Naive thymus-derived CD4-positive, alpha-beta T cell (primary cell): Measurements from ENCODE around the gene ZNF665. TPM values are rescaled to one million over a fixed set of nuclear protein-coding genes. Genes with fewer than 3 reads are reported as not detected.
"Not testable (repeated sequence)": the region's sequence is repeated elsewhere in the genome, so short reads cannot be mapped to it uniquely, and the experiment has no call there.

ENCODE experiments used
- ATAC-seq: fragments of 150-1000 bp; cut with Tn5 transposase; 2 replicates; pipeline ENCODE4 v1.10.0; 2021; ENCODE audit warnings: mild to moderate bottlenecking, moderate library complexity
- CTCF ChIA-PET: fragments of 350-600 bp; sonication (Branson Sonifier 250); formaldehyde crosslinking; loops from one replicate; lab custom pipeline; 2021; ENCODE audit warnings: antibody characterized with exemption; lab: Charles Lee
- POLR2A ChIA-PET: fragments of 350-600 bp; sonication (Branson Sonifier 250); formaldehyde crosslinking; loops from one replicate; lab custom pipeline; 2021; ENCODE audit warnings: antibody characterized with exemption, inconsistent platforms; lab: Charles Lee
- DNase-seq, 9 donors: peaks; one replicate each; pipeline versions ENCODE4 v3.0.0 to v3.0.0-alpha.2; 2020 to 2022; ENCODE audit warnings: mixed read lengths in 1 of 9
- H3K27ac ChIP-seq: one replicate; pipeline ENCODE4 v1.7.0; 2013; ENCODE audit warnings: mild to moderate bottlenecking, low read depth, low read length, moderate library complexity
- H3K27me3 ChIP-seq, 2 donors: one replicate each; pipeline ENCODE4 v1.7.0; 2013; ENCODE audit warnings: low read length in 2 of 2, mild to moderate bottlenecking in 2 of 2, moderate library complexity in 2 of 2; ENCODE audit not compliant: control insufficient read depth in 2 of 2, insufficient read depth in 2 of 2
- H3K36me3 ChIP-seq, 3 experiments: 1 replicate in 2 of 3; 2 replicates in 1 of 3; pipeline ENCODE4 v1.7.0; 2013; ENCODE audit warnings: low read length in 3 of 3, mild to moderate bottlenecking in 3 of 3, moderate library complexity in 1 of 3; ENCODE audit not compliant: insufficient read depth in 3 of 3, control insufficient read depth in 2 of 3
- H3K4me1 ChIP-seq, 2 donors: one replicate each; pipeline ENCODE4 v1.7.0; 2013; ENCODE audit warnings: low read length in 2 of 2, mild to moderate bottlenecking in 2 of 2, moderate library complexity in 1 of 2; ENCODE audit not compliant: control insufficient read depth in 2 of 2, insufficient read depth in 2 of 2
- H3K4me3 ChIP-seq: 2 replicates; pipeline ENCODE4 v1.7.0; 2013; ENCODE audit warnings: mild to moderate bottlenecking, low read length
- H3K9me3 ChIP-seq, 3 experiments: 1 replicate in 2 of 3; 2 replicates in 1 of 3; pipeline ENCODE4 v1.7.0; 2013; ENCODE audit warnings: low read length in 3 of 3; ENCODE audit not compliant: control insufficient read depth in 2 of 3
- H3K27ac Mint-ChIP-seq, 9 donors: one replicate each; pipeline ENCODE4 v1.8.0; 2020 to 2022; ENCODE audit warnings: mixed read lengths in 9 of 9, mild to moderate bottlenecking in 8 of 9, moderate library complexity in 5 of 9, inconsistent platforms in 2 of 9
- H3K27me3 Mint-ChIP-seq, 5 donors: one replicate each; pipeline ENCODE4 v1.8.0; 2021 to 2022; ENCODE audit warnings: mixed read lengths in 5 of 5, mild to moderate bottlenecking in 1 of 5
- H3K36me3 Mint-ChIP-seq, 5 donors: one replicate each; pipeline ENCODE4 v1.8.0; 2020 to 2022; ENCODE audit warnings: mixed read lengths in 5 of 5, mild to moderate bottlenecking in 3 of 5, inconsistent platforms in 1 of 5
- H3K4me1 Mint-ChIP-seq, 7 donors: one replicate each; pipeline ENCODE4 v1.8.0; 2020 to 2022; ENCODE audit warnings: mixed read lengths in 7 of 7, mild to moderate bottlenecking in 3 of 7, inconsistent platforms in 1 of 7
- H3K4me3 Mint-ChIP-seq, 10 donors: one replicate each; pipeline ENCODE4 v1.8.0; 2020 to 2022; ENCODE audit warnings: mild to moderate bottlenecking in 10 of 10, mixed read lengths in 10 of 10, moderate library complexity in 6 of 10, inconsistent platforms in 2 of 10
- H3K9me3 Mint-ChIP-seq, 11 donors: one replicate each; pipeline ENCODE4 v1.8.0; 2020 to 2022; ENCODE audit warnings: mixed read lengths in 11 of 11, mild to moderate bottlenecking in 4 of 11, inconsistent platforms in 1 of 11, moderate library complexity in 1 of 11
- intact Hi-C, 2 donors: fragments of 100-400 bp; cut with micrococcal nuclease; formaldehyde crosslinking; loops; one replicate each; pipeline ENCODE4 v1.15.1; 2023
- polyA plus RNA-seq, 2 donors: library from polyadenylated mRNA; unstranded; fragments of 300-500 nt; fragmentation: Illumina TruSeq; gene quantifications; one replicate each; pipeline ENCODE4 v1.2.3, GENCODE V29; 2021
- total RNA-seq, 6 experiments: library from RNA in 5 of 6; stranded (reverse) in 5 of 6; gene quantifications; 1 replicate in 5 of 6; 2 replicates in 1 of 6; pipeline ENCODE4 v1.2.3 and lab custom pipeline; 2021 to 2026

The ZNF665 gene
- total and polyA plus RNA-seq, 7 experiments from 2014 or later, result 1.6 to 13.7 (median 5.6) TPM

DNA sequence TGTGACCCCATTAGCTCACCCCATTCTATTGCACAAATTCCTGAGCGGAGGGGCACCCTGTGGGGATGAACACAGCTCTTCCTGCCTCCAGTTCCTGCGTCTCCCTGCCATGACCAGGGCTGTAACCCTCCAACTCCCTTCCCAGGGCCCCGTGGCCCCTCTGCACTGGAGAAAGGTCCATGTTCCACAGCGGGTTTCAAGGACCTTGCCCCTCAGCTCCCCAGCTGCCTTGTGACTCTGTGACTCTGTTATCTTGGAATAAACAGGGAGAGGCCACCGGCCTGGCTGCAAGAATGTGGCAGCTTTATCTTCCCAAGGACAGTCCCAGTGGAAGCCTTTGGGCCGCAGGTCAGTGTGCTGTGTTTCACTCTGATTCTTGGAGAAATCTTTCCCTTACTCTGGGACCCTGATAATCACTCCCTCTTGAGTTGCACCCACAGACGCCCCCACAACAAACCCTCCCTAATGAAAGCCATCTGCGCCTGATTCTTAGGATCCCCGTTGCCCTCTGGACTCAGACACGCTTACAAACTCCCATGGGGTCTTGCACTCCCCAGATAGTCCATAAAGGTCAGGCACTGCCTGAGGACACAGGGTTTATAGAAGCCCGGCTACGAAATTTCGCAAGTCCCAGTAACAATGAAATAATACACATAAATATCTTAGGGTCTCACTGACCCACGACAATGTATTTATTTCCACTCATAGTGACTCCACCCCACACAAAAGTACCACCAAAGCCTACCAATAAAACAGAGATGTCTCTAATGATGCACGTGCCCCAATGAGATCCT is 66.2 kb downstream of the ZNF665 start:
- POLR2A ChIA-PET, H3K4me3 ChIP-seq, CTCF ChIA-PET, H3K4me1 Mint-ChIP-seq, H3K4me3 Mint-ChIP-seq, H3K4me1 ChIP-seq, DNase-seq, H3K27ac ChIP-seq, H3K27ac Mint-ChIP-seq, H3K36me3 ChIP-seq, intact Hi-C loops, H3K27me3 ChIP-seq, ATAC-seq: not testable (repeated sequence)
- Mint-ChIP-seq H3K9me3 (peaks cover 10 to 92% (median 48%) of the 10 kb centered on the region in 11 donors), H3K36me3 (peaks cover 26 to 52% (median 31%) of the 10 kb centered on the region in 5 donors), H3K27me3 (peaks cover 0 to 19% (median 11%) of the 10 kb centered on the region in 5 donors)
- peaks cover 0 to 15% (median 0%) of the 10 kb centered on the region in 3 experiments for H3K9me3 ChIP-seq

DNA sequence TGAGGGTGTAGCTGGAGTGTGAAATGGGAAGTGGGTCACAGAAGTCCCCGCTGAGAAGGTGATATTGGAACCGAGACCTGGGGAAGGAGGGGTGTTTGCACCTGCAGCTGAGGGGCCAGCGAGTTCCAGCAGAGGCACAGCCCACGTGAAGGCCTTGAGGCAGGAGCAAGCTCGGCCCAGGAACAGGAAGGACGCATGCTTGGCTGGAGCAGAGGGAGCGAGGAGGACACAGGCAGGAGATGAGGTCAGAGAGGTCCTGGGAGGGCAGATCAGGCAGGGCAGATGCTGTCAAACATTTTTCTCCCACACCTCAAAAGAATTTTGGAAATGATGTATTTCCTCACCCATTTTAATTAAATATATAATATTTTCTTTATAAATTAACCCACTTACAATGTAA is 69.8 kb downstream of the ZNF665 start:
- ATAC-seq (no peak), DNase-seq (no peak)
- Mint-ChIP-seq H3K27me3 (peaks cover 0 to 5% (median 0%) of the 10 kb centered on the region in 5 donors), H3K9me3 (peaks cover 9 to 88% (median 50%) of the 10 kb centered on the region in 11 donors), H3K4me1 (peaks cover 0 to 2% (median 0%) of the 10 kb centered on the region in 7 donors), H3K27ac (no peak overlapping the region), H3K36me3 (peaks cover 18 to 44% (median 27%) of the 10 kb centered on the region in 5 donors), H3K4me3 (no peak overlapping the region)
- CTCF ChIA-PET, result no interaction called here
- POLR2A ChIA-PET, result interaction anchor here (0.6 kb wide), 1 partner anchor 206 kb away, joined by 3 read pairs; no protein-coding TSS in a partner anchor
- peaks cover 0 to 3% (median 0%) of the 10 kb centered on the region in 3 experiments for H3K36me3 ChIP-seq
- H3K4me1 ChIP-seq, result no peaks in the 10 kb centered on the region
- intact Hi-C loops, result no loop called here
- H3K27me3 ChIP-seq, result no peaks in the 10 kb centered on the region
- no peak overlapping the region for H3K4me3 ChIP-seq
- peaks cover 0 to 19% (median 0%) of the 10 kb centered on the region in 3 experiments for H3K9me3 ChIP-seq
- no peak overlapping the region for H3K27ac ChIP-seq

Other genes with a start within 250 kb of the ZNF665 start
- 10 to 100 TPM in 3 of 5 experiments, 1 to 10 TPM in 2; 5.0 to 25.7 (median 11.0) TPM for gene ZNF816, start 230.5 kb downstream of the ZNF665 start, total RNA-seq
- gene ZNF816, start 230.5 kb downstream of the ZNF665 start, polyA plus RNA-seq, result 10 to 100 TPM; 14.0 to 27.7 TPM
- gene ERVV-1, start 179.4 kb downstream of the ZNF665 start, total RNA-seq, result not detected
- not detected for gene ERVV-1, start 179.4 kb downstream of the ZNF665 start, polyA plus RNA-seq
- not detected for gene ERVV-2, start 148.6 kb downstream of the ZNF665 start, total RNA-seq
- gene ERVV-2, start 148.6 kb downstream of the ZNF665 start, polyA plus RNA-seq, result not detected
- 10 to 100 TPM; 39.1 to 75.3 (median 52.9) TPM for gene ZNF160, start 89.9 kb downstream of the ZNF665 start, total RNA-seq
- 10 to 100 TPM; 24.2 to 32.6 TPM for gene ZNF160, start 89.9 kb downstream of the ZNF665 start, polyA plus RNA-seq
- gene ZNF415, start 60.4 kb downstream of the ZNF665 start, total RNA-seq, result 1 to 10 TPM in 2 of 5 experiments, under 1 TPM in 3; 0.58 to 2.1 (median 0.98) TPM
- 1 to 10 TPM; 2.2 to 3.6 TPM for gene ZNF415, start 60.4 kb downstream of the ZNF665 start, polyA plus RNA-seq
- 10 to 100 TPM in 2 of 5 experiments, 1 to 10 TPM in 3; 3.3 to 26.9 (median 7.3) TPM for gene ZNF347, start 34.3 kb downstream of the ZNF665 start, total RNA-seq
- gene ZNF347, start 34.3 kb downstream of the ZNF665 start, polyA plus RNA-seq, result 1 to 10 TPM; 6.5 to 9.5 TPM
- gene ZNF677, start 61.5 kb upstream of the ZNF665 start, total RNA-seq, result 10 to 100 TPM in 2 of 5 experiments, 1 to 10 TPM in 3; 2.2 to 25.9 (median 7.4) TPM
- 10 to 100 TPM; 20.5 to 29.9 TPM for gene ZNF677, start 61.5 kb upstream of the ZNF665 start, polyA plus RNA-seq
- not detected for gene VN1R2, start 64.9 kb upstream of the ZNF665 start, total RNA-seq
- not detected for gene VN1R2, start 64.9 kb upstream of the ZNF665 start, polyA plus RNA-seq
- not detected for gene VN1R4, start 74.4 kb upstream of the ZNF665 start, total RNA-seq
- gene VN1R4, start 74.4 kb upstream of the ZNF665 start, polyA plus RNA-seq, result not detected
- 10 to 100 TPM in 3 of 5 experiments, 1 to 10 TPM in 2; 4.6 to 18.9 (median 11.1) TPM for gene ZNF845, start 140.4 kb upstream of the ZNF665 start, total RNA-seq
- gene ZNF845, start 140.4 kb upstream of the ZNF665 start, polyA plus RNA-seq, result 10 to 100 TPM in 1 of 2 donors, 1 to 10 TPM in 1; 6.5 to 19.8 TPM
- 10 to 100 TPM; 11.5 to 33.7 (median 24.2) TPM for gene ZNF525, start 172.3 kb upstream of the ZNF665 start, total RNA-seq
- gene ZNF525, start 172.3 kb upstream of the ZNF665 start, polyA plus RNA-seq, result 10 to 100 TPM; 12.4 to 13.9 TPM
- 10 to 100 TPM in 3 of 5 experiments, 1 to 10 TPM in 2; 5.1 to 19.5 (median 11.4) TPM for gene ZNF765, start 201.8 kb upstream of the ZNF665 start, total RNA-seq
- 10 to 100 TPM in 1 of 2 donors, 1 to 10 TPM in 1; 6.9 to 13.1 TPM for gene ZNF765, start 201.8 kb upstream of the ZNF665 start, polyA plus RNA-seq
- gene ZNF761, start 238.6 kb upstream of the ZNF665 start, total RNA-seq, result 10 to 100 TPM in 3 of 5 experiments, 1 to 10 TPM in 2; 8.0 to 18.8 (median 13.1) TPM
- 10 to 100 TPM; 12.6 to 13.9 TPM for gene ZNF761, start 238.6 kb upstream of the ZNF665 start, polyA plus RNA-seq